ENCODE results near the gene NEXN.

The NEXN gene

DNA sequence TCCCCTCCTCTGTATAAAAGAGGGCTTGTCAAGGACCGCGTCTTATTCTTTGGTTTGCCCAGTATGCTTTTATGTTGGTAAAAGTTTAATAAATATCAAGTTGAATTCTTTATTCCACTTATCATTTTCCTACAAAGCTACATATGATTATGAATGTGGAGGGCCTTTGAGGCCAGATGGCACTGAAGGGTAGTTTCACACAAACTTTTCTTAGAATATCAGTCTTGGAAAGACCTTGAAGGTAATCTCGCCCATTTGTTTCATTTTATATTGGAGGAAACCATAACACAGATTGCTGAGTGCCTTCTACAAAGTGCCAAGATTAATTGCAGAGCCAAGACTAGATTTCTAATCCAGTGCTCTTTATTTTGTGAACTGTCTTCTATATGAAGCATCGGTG is 96.2 kb downstream of the NEXN start:
- H3K27ac ChIP-seq: peak overlapping the region; percentile 66; the same call in 1 of the 2 replicates
- TF ChIP-seq ZFX (IDR thresholded peaks at IDR 0.05; ENCODE audit: borderline replicate concordance): no peak
- TF ChIP-seq, protein P1, sequence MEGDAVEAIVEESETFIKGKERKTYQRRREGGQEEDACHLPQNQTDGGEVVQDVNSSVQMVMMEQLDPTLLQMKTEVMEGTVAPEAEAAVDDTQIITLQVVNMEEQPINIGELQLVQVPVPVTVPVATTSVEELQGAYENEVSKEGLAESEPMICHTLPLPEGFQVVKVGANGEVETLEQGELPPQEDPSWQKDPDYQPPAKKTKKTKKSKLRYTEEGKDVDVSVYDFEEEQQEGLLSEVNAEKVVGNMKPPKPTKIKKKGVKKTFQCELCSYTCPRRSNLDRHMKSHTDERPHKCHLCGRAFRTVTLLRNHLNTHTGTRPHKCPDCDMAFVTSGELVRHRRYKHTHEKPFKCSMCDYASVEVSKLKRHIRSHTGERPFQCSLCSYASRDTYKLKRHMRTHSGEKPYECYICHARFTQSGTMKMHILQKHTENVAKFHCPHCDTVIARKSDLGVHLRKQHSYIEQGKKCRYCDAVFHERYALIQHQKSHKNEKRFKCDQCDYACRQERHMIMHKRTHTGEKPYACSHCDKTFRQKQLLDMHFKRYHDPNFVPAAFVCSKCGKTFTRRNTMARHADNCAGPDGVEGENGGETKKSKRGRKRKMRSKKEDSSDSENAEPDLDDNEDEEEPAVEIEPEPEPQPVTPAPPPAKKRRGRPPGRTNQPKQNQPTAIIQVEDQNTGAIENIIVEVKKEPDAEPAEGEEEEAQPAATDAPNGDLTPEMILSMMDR (IDR thresholded peaks at IDR 0.05): no peak

DNA sequence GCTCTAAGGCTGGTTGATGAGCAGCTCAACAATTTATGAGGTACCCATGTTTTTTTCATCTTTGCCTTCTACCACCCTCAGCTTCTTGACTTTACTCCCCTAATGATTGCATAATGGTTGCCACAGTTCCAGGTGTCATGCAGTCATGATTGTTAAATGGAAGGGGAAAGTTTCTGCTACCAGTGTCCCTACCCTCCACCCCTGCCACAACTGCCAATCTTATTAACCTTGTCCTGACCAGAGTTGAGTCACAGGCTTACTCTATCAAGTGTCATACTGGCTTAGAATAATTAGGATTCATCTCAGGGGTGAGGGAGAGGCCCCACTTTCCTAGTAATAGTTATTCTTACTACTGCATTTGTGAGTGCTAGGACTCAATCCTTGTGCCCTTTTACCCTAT is 98.4 kb downstream of the NEXN start:
- TF ChIP-seq, protein P1 (IDR thresholded peaks at IDR 0.05): no peak
- no peak for TF ChIP-seq ZFX (IDR thresholded peaks at IDR 0.05; ENCODE audit: borderline replicate concordance)
- H3K27ac ChIP-seq: no peak overlapping the region

DNA sequence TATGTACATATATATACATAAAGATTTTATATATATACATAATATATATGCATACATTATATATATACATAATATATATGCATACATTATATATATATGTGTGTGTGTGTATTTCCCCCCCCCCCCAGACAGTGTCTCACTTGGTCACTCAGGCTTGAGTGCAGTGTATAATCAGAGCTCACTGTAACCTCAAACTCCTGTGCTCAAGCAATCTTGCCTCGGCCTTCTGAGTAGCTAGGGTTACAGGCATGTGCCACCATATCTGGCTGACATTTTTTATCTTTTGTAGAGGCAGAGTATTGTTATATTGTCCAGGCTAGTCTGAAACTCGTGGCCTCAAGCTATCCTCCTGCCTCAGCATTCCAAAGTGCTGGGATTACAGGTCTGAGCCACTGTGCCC is 99.5 kb downstream of the NEXN start:
- no peak for TF ChIP-seq ZFX (IDR thresholded peaks at IDR 0.05; ENCODE audit: borderline replicate concordance)
- TF ChIP-seq, protein P1 (IDR thresholded peaks at IDR 0.05): no peak

DNA sequence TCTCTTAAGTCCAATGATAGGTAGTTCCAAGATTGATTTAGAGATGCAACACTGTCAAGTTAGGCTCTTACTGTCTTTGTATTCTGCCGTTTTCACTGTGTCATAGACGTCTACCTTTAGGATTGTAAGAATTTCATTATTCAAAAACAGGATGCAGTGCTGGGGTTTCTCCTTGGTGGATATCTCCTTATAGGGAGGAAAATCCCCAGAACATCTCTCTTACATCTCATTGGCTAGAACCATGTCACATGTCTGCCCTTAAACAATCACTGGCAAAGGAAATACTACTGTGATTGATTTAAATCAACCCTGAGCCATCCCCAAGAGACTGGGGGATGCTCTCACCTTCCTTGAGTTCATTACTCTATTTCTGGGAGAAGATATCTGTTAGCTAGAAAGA is 101.3 kb downstream of the NEXN start:
- TF ChIP-seq ZFX (IDR thresholded peaks at IDR 0.05; ENCODE audit: borderline replicate concordance): no peak
- TF ChIP-seq, protein P1 (IDR thresholded peaks at IDR 0.05): no peak
- H3K27ac ChIP-seq: no peak overlapping the region

More for the DNA sequence above, 99.5 kb downstream of the NEXN start:
- no peak overlapping the region for H3K27ac ChIP-seq

DNA sequence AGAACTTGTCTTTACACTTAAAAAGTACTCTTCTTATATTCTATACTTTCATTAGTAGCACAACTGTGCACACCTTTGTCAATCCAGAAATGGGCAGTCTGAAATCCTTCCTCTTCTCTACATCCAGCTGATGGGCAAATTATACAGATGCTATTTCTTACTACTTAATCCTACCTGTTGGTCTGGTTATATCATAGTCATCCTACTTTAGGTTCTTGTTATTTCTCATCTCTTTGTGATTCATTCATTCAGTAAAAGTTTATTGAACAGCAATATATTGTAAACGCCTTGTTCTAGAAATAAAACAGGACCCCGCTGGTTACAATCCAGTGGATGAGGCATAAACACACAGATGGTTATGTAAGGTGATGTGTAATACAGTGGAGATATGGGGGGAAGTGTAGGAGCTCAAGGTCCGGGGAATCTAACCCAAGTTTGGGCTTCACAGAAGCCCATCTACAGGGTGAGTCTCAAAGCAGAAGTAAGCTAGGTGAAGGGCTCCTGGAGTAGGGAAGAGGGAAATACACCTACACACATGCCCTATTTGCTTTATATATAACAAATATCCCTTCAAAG is 102.3 kb downstream of the NEXN start:
- TF ChIP-seq, protein P1 (IDR thresholded peaks at IDR 0.05): no peak
- no peak for TF ChIP-seq ZFX (IDR thresholded peaks at IDR 0.05; ENCODE audit: borderline replicate concordance)
- H3K27ac ChIP-seq: no peak overlapping the region

DNA sequence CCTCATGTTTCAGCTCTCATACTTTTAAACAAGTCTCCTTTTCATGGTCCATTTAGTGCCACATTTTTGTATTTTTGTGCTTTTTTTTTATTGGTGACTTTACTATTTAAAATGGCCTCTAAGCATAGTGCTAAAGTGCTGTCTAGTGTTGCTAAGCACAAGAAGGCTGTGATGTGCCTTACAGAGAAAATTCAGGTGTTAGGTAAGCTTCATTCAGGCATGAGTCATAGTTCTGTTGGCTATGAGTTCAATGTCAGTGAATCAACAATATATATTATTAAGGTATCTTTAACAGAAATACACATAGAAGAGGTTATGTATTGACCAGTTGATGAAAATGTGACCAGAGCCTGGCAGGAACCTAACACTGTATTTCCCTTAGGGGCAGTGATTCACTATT is 103.2 kb downstream of the NEXN start:
- TF ChIP-seq ZFX (IDR thresholded peaks at IDR 0.05; ENCODE audit: borderline replicate concordance): no peak
- TF ChIP-seq, protein P1 (IDR thresholded peaks at IDR 0.05): no peak
- H3K27ac ChIP-seq: no peak overlapping the region
